Left renal pelvis (tissue), 4 donors: Measurements from ENCODE around the gene ETHE1. TPM values are rescaled to one million over a fixed set of nuclear protein-coding genes. Genes with fewer than 3 reads are reported as not detected.
"Not testable (repeated sequence)": the region's sequence is repeated elsewhere in the genome, so short reads cannot be mapped to it uniquely, and the experiment has no call there.

Experiments
- DNase-seq, 4 donors: peaks; one replicate each; pipeline ENCODE4 v3.0.0-alpha.2; 2013; ENCODE audit warnings: low read depth in 4 of 4, low spot score in 3 of 4
- polyA plus RNA-seq, 4 donors: library from polyadenylated mRNA; unstranded; fragments of 120-200 nt; gene quantifications; one replicate each; pipeline ENCODE4 v1.2.1, GENCODE V29; 2013; ENCODE audit not compliant: insufficient read length in 4 of 4

Gene ETHE1
- polyA plus RNA-seq, 4 donors = 22.2 to 30.4 (median 25.6) TPM

DNA sequence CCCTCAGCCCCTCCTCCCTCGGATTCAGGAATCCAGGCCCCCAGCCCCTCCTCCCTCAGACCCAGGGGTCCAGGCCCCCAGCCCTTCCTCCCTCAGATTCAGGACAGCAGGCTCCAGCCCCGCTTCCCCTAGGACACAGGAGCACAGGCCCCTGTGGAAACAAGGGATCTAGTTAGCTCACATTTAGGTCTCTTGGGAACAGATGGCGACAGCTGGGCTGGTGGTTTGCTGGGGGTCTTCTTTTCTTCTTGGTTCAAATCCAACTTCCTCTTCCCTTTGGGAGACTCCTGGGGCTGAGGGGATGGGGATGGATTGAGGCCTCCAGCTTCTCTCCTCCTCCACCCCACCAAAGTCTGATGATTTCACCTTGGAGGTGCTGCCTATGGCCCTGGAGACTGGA, 25.6 kb upstream of the ETHE1 start:
- no peak for DNase-seq

DNA sequence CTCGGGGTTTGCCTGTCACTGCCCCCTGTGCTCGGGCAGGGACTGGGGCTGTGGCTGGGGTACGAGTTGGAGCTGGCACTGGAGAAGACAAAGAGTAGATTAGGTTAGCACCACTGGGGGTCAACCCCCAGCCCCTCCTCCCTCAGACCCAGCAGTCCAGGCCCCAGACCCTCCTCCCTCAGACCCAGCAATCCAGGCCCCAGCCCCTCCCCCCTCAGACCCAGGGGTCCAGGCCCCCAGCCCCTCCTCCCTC, 25.1 kb upstream of the ETHE1 start:
- DNase-seq = no peak

DNA sequence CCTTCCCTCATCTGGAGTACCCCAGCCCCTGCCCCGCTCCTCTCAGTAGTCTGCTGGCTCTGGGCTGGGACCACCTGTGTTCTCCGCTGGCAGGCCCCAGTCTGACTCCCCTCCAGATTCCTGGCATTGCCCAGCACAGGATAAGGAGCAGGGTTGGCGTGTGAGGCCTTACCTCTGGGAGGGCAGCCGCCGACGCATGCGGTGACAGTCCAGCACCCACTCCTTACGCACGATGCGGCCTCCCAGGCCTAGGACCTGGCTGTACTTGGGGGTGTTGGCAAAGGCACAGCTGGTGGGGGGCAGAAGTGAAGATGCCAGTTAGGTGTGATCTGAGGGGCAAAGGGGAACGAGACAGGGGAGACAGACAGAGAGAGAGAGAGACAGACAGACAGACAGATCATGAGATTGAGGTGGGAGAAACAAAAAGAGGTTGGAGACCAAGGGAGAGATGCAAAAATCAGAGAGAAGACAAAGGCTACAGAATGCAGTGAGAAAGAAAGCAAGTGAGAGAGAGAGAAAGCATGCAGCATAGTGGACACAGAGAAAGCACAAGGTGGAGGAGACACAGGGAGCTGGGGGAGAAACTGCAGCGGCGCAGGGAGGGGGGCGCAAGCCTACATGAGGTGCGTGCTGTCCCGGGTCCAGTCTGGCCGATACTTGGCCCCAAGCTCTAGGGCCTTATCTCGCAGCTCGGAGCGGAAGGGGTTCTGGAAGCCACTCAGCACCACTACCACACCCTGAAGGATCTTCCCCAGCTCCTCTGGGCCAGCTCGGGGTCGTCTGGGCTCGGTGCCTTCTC, 24.6 kb upstream of the ETHE1 start:
- DNase-seq = no peak

DNA sequence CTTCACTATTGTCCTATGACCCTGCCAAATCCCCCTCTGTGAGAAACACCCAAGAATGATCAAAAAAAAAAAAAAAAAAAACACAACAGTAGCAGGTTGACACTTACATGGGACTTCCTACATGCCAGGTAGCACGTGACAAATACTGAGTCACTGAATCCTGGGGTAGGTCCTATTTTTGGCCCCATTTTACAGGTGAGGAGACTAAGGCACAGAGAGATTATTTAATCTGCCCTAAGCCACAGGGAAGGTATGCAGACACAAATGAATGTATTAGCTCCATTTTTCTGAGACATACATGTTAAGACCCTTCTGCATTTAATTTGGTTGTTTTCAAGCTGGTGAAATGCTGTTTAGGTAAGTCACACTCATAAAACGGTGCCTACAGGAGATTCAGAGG, 21.7 kb upstream of the ETHE1 start:
- DNase-seq = no peak

DNA sequence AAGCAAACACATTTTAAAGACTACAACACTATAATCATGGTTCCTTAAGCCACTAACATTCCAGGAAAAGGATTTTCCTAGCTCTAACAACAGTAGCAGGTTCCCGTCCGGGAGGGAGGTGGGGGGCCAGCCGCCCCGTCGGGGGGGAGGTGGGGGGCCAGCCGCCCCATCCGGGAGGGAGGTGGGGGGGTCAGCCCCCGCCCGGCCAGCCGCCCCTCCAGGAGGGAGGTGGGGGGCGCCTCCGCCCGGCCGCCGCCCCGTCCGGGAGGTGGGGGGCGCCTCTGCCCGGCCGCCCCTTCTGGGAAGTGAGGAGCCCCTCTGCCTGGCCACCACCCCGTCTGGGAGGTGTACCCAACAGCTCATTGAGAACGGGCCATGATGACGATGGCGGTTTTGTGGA, 20.9 kb upstream of the ETHE1 start:
- not testable (repeated sequence) for DNase-seq

DNA sequence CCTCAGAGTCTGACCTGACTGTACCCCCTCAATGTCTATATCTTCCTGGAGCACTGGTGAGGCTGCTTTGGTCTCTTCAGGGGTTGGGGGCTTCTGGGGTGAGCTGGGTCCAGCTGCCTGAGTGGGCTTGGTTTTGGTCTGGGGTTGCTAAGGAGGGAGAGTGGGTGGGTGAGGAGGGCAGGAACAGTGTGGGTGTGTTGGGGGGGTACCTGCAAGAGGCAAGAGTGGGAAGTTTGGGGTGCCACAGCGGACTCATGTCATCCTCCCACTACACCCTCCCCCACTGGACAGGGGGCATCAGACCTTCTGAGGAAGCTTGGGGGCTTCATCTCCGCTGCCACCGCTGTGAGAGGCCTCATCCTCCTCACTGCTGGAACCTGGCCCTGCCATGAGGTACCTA, 19.6 kb upstream of the ETHE1 start:
- DNase-seq = no peak

DNA sequence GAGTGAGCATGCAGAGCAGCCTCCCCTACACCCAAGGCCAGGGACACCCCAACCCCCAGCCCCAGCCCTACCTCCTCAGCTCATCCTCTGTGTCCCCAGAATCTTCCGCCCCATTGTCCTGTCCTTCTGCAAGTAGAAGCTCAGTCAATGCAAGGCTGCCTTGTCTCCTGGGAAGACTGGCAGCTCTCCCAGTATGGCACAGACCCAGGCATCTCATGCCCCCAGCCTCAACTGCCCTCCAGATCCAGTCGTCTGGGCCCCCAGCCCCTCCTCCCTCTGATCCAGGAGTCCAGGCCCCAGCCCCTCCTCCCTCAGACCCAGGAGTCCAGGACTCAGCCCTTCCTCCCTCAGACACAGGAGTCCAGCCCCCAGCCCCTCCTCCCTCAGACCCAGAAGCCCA, 19.0 kb upstream of the ETHE1 start:
- DNase-seq = no peak

DNA sequence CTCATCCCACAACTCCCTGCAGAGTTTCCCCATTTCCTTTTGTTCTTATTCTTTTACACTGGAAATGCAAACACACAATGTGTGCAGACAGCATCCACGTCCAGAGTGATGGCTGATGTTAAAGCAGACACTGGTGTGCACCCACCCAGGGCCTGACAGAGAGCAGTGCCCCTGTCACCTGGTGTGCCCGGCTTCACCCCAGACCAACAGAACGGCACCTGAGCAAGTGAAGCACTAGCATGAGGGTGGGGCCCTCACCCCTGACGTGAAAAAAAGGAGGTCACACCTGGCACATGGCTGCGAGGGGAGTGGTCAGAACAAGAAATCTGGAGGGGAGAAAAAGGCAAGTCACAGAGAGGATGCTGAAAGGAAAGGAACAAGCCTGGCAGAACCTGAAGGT, 18.3 kb upstream of the ETHE1 start:
- no peak for DNase-seq

DNA sequence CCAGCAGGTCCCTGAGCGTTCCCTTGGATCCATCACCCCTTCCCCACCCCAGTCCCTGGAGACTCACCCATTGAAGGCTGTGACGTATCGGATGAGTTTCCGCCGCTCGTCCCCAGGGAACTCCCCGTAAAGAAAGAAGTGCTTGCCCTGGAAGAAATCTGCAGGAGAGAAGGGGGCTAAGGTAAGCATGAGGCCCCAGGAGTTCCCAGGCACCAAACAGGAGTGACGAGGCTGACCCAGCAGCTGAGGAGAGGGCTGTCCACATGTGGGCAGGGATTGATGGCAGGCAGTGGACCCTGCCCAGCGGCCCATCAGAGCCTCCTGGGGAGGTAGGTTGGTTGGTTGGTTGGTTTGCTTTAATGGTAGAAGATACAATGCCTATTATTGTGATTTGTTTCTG, 17.1 kb upstream of the ETHE1 start:
- no peak for DNase-seq

DNA sequence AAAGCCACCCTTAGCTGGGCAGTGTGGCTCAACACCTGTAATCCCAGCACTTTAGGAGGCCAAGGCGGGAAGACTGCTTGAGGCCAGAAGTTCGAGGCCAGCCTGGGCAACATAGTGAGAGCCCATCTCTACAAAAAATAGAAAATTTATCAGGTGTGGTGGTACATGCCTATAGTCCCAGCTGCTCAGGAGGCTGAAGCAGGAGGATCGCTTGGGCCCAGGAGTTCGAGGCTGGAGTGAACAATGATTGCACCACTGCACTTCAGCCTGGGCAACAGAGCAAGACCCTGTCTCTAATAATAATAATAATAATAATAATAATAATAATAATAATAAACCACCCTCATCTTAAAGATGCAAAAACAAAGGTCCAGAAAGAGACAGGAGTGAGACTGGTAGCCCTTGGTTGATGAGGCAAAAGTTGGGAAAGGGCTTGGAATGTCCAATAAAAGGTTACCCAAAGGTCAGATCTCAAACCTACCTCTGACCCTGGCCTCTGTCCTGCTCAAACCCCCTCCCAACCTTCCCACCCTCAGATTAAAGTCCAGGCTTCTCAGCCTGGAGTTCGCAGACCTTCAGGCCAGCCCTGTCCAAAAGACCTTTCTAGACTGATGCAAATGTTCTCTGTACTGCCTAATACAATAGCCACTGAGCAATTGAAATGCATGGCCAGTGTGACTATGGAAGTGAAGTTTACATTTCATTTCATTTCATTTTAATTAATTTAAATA, 15.1 kb upstream of the ETHE1 start:
- DNase-seq = no peak

DNA sequence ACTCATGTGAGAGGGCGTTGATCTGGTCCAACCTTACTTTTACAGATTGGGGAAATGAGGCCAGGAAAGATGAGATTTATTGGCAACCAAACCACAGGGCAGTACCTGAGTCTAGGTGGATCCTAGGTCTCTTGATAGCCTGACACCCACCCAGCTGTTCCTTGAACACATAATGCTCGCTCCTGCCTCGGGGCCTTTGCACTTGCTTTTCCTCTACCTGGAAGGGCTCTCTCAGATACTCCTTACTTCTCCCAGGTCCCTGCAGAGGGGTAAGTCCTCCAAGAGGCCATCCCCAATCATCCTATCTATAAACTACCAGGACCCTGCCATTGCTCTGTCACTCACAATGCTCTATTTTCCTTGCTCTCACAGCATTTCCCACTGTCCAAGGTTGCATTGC, 13.4 kb upstream of the ETHE1 start:
- no peak for DNase-seq

DNA sequence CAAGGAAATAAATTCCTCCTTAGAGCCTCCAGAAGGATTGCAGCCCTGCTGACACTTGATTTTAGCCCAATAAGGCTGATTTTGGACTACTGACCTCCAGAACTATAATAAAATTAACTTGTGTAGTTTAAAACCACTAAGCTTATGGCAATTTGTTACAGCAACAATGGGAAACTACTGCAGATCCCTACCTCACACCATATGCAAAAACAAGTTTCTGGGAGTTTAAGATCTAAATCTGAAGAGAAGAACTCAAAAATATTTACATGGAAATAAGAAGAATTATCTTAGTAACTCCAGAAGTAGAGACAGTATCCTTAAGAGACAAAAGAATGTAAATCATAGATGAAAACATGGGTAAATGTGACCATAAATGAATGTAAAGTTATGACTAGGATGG, 11.9 kb upstream of the ETHE1 start:
- no peak for DNase-seq

DNA sequence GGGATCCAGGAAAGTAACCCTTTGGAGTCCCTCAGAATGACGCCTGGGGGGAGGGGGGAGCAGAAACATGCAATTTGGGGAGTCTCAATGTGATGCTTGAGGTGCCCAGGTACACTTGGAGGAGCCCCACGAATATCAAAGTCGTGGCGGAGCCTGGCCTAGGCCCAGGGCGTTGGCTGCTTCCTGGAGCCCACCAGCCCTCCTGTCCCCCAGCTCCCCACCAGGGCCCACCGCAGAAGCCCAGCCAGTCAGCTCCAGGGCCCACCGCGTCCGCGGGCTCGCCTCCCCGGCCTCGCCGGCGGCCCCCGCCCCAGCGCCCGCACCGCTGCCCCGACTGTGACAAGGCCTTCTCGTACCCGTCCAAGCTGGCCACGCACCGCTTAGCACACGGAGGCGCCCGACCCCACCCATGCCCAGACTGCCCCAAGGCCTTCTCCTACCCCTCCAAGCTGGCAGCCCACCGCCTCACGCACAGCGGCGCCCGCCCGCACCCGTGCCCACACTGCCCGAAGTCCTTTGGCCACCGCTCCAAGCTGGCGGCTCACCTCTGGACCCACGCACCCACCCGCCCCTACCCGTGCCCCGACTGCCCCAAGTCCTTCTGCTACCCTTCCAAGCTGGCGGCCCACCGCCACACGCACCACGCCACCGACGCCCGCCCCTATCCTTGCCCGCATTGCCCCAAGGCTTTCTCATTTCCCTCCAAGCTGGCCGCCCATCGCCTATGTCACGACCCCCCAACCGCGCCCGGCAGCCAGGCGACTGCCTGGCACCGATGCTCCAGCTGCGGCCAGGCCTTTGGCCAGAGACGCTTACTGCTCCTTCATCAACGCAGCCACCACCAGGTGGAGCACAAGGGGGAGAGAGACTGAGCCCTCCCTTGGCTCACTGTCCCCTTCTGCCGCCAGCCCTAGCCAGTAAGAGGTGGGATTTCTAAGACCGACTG, 8.1 kb upstream of the ETHE1 start:
- no peak for DNase-seq

DNA sequence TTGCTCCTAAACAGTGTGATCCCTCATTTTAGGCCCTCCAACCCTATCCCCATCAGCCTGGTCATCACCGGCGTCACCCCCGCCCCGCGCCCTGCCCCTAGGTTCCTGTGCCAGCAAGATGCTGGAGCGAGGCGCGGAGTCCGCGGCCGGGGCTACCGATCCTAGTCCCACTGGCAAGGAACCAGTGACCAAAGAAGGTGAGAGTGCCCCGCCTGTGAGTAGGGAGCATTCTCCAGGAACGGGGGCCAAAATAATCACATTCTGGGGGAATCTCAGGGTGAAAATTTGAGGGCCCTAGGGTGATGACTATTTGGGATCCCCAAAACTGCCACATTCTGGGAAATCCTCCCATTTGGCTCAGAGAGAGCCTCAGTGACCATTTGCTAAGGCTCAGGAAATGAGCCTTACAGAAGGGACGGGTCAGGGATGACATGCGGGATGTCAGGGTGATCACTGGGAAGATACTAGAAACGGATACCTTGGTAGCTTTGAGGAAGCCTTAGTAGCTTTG, 7.4 kb upstream of the ETHE1 start:
- DNase-seq = no peak

DNA sequence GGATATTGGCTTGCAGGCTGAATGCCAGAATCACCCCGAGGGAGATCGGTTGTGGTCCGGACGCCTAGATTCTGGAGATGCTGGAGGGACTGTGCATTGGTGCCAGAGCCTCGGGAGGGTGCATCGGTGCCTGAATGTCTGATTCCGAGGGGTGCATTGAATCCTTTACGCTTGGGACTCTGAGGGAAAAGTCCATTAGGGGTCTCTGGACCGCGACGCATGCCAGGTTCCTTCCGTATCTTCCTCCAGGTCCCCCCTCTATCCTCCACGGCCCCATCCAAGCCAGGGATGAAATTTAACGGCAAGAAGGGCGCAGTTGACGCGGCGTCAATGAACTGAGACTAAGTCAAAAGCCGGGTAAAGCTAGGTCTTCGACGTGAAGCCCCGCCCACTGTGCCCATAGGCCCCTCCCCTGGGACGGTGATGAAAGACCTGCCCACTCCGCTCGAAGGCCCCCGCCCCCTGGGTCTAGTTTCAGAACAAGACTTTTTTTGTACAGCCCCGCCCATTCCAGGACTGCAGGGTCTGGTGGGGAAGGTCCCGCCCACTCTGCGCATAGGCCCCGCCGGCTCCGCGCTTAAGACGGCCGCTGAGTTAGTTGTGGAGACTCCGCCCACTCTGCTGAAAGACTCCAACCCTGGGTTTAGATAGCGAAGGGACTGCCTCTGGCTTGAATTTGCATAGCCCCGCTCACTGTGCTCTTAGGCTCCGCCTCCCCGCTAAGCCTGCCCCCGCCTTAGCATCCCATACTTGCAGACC, 6.7 kb upstream of the ETHE1 start:
- peak; percentile 95 to 99 (median 97) for DNase-seq

DNA sequence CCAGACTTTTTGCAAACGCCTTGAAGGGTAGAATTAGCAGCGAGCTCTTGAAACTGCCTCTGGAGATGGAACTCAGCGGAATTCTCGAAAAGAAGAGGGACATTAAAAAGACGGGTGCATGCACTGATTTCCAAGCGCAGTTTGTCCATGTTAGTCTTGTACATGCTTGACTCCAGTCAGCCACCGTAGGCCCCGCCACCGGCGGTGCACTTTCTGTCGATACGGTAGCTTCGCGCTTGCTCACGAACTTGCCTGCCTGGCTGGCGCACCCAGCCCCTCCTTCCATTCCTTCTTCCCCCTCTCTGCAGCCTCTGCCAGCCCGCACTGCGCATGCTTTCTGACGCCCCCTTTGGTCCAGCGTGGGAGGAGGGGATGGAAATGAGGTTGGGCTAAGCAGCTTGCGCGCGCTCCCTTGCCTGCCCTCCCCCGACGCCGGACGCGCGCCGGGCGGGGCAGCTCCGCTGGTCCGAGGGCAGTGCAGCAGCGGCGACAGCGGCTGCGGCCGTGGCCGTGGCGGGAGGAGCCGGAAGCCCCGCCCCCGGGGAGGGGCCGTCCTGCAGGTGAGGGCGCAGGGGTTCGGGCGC, 6.1 kb upstream of the ETHE1 start, which contains the start of gene ZNF575:
ZNF575 (plus strand) TSS at position 227 of the 584 bp plus-strand sequence. CDS start 1,235 bp downstream, outside the sequence.
- peak; percentile 93 to 95 (median 94) for DNase-seq

DNA sequence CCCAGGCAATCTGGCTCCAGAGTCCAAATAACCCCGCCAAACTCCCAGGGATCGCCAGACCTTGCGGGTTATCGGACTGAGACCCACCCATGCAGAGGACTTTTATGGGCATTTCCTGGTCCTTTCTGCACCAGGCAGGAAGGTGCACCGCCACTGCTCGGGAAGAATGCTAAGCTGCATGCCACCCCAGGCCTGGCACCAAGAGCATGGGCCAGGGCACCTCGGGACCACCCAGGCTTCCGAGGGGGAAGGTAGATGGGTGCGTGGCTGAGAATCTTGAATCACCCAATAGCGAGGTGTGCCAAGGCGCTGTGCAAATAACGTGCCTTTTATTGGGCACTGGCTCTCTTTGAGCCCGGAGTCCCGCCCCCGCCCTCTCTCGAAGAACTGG, 5.6 kb upstream of the ETHE1 start:
- DNase-seq = no peak

DNA sequence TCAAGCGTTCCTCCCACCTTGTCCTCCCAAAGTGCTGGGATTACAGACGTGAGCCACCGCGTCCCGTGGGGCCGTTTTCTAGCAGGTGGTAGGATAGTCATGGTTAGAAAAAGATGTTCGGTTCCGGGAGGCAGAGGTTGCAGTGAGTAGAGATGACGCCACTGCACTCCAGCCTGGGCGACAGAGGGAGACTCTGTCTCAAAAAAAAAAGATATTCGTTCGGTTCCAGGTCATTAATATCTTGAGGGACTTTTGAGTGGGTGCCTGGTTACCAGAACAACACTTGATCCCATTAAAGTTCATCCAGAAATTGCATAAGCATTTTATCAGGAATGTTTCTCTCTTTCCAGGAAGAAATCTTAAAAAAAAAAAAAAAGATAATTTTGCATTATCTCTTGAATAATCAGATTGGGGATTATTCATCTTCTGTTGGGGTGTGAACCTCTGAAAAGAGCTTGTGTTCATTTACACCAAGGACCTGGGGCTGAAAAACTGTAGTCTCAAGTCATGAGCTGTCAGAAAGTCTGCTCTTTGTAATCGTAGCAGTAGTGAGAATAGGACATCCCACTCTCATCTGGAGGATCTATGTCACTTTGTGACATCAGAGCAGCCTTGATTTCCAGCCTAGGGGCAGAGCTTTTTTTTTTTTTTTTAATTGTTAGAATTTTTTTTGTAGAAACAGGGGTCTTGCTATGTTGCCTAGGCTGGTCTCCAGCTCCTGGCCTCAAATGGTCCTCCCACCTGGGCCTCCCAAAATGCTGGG, 1.0 kb upstream of the ETHE1 start:
- DNase-seq = no peak
